Measurements from ENCODE around the gene KRTCAP2.
A peak's percentile ranks its signal among the peaks of the same experiment; 100 is the strongest.
"Not testable (repeated sequence)": the region's sequence is repeated elsewhere in the genome, so short reads cannot be mapped to it uniquely, and the experiment has no call there.

The KRTCAP2 gene

DNA sequence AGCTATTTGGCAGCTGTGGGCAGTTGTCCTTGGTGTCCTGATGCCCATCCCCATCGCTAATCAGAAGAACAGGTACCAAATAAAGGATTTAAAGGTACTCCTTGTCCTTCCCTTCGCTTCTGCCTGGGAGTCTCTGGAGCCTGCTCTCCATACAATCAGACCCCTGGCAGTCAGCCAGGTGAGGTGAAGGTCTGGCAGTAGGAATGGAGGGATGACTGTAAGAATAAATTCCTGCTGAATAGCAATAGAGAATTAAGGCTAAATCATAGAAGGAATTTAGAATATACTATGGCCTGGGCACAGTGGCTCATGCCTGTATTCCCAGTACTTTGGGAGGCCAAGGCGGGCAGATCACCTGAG lies 25.4 kb upstream of the KRTCAP2 start:
- no peak for DNase-seq

DNA sequence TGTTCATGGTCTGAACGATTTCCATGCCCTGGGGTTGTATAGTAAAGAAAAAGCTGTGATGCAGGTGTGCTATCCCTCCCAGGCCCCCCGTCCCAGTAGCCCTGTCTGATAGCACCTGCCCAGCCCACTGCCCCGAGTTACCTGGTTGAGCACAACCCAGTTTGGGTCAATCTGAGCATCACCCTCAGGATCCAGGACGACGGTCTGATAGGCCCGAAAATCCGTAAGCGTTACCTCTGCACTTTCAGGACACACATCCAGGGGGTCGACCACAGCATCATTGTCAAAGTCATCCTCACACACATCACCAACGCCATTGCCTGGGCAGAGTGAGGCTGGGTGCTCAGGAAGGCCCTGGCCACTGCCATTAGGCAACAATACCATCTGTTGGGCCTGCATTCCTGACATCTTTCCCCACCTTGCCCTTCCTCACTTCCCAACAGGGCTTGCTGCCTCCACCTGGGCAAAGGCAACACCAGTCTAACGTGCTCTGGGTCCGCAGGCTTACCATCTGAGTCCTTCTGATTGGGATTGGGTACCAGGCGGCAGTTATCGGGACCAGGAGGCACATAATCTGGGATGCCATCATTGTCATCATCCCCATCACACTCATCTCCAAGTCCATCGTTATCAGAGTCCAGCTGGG lies 24.9 kb upstream of the KRTCAP2 start:
- DNase-seq: no peak

DNA sequence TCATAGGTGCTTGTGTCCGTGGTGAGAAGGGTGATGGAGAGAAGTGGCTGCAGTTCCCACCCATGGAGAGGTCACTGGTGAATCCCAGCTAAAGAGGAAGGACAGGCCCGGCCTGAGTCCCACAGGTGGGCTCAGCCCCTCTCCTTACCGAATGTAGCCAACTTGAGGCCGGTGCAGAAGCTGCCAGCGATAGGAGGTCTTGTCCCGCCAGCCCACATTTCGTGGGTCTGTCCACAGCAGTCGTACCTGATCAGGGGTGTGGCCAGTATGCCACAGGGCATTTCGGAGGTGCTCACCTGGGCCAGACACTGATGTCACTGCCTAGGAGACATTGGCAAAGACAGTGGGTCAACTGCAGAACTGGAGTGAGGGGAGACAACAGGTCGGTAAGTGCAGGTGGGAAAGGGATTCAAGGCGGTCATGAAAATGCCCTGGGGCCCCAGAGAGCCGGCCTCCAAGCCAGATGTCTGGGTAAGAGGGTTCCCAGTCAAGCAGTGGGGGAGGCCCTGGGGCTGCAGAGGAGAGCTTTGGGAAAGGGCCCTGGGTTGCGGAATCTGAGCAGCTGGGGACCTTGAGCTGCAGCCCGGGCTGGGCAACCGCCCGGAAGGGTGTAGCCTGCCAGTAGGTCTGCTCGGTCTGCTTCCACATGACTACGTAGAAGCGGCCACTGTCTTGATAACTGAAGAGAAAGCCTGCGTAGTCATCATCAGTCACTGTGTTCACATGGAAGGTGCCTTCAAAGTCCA lies 24.0 kb upstream of the KRTCAP2 start:
- DNase-seq: no peak

DNA sequence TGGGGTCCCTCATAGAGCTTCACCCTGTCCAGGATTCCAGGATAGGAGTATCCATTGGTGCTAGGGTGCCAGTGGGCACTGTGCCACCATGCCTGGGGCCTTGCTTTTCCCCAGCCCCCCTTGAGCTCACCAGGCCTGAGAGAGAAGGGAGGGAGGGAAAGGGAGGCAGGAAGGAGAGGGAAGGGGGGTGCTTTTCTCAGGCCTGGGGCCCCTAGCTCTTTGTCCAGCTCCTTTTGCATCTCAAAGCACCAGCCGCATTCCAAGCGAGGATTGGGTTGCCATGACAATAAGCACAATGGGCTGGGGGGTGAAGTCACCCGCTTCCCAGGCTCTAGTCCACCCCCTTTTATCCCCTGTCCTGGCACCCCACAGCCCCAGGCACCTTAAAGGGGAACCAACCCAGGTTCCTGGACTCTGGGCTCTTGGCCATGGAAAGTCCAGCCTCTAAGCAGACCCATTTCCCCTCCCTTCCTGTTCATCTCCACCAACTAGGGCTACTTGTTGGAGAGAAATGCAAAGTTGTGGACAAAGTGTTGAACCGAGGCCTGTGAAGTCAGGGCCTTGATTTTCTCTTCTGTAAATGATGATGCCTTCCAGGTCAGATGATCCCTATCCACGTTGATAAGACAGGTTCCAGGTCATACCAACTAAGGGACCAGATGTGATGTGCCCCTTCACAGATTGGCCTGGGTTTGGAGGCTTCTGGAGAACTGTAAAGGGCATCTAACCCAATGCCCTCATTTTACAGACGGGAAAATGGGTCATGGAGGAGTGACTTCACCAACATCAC lies 23.2 kb upstream of the KRTCAP2 start:
- peak; percentile 79 for DNase-seq

DNA sequence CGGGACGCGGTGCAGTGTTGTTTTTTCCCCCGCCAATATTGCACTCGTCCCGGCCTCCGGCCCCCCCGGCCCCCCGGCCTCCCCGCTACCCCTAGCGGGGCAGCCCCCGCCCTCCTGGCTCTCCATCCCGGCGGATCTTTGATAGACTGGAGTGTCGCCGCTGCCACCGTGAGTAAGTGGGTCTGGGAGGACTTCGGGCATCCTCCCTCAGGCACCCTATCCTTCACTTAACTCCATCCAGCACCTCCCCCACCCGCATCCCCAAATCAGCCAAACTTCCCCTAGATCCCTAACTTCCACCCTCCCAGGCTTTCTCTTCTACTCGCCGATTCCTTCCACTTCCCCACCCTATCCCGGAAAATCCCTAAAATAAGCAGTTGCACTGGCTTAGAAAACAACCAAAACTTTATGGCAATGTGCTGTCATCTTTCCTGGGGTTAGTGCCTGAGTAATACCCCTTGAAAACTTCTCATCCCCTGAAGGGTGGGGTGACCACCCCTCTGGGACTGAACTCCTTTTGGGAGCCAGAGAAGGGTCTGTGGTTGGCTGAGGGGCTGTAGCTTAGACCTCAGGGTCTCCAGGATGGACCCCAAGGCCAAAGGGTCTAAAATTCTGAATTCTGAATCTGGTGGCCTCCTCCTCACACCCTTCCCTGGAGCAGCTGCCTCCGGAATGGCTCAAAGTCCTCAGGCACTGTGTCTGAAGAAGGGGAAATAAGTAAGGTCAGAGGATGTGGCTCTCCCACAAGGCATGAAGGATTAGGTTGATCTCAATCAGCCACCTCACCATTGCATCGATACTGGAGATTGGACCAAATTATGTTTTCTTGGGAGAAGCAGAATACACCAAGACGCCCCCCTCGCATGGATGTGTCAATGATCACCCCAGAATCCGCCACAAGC lies 22.3 kb upstream of the KRTCAP2 start:
- no peak for DNase-seq

DNA sequence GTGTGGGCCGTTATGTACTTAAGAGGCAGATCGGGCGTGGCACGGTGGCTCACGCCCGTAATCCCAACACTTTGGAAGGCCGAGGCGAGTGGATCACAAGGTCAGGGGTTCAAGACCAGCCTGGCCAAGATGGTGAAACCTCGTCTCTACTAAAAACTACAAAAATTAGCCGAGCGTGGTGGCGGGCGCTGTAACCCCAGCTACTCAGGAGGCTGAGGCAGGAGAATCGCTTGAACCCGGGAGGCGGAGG lies 20.8 kb upstream of the KRTCAP2 start:
- not testable (repeated sequence) for DNase-seq

DNA sequence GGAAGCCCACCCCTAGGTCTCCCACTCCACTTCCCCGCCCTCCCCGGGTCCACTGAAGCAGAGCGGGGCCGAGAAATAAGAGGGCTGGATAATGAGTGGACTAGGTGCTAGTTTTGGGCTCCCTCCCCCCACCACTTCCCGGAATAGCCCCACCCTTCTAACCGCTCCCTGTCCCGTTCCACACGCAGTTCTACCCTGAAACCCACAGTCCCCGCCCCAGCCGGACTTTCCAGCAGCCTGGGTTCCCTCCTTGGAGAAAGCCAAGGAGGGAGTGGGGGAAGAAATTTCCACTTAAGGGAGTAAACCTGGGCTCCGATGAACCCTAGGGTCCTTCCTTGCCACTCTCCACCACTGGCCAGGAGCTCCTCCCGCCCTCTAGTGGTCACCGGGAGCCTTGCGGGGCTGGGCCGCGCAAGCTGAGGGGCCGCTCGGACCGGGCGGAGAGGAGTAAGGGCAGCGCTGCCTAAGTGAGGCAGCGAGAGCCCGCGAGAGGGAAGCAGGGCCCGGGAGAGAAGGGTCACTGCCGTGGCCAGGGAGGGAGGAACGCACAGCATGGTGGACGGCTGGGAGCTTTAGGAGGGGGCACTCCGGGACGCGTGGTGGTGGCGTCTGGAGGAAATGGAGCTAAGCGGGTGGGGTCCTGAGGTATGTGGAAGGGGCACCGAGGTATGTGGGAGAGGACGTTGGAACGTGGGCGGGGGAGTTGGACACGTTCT lies 20.3 kb upstream of the KRTCAP2 start:
- peak; percentile 96 for DNase-seq

DNA sequence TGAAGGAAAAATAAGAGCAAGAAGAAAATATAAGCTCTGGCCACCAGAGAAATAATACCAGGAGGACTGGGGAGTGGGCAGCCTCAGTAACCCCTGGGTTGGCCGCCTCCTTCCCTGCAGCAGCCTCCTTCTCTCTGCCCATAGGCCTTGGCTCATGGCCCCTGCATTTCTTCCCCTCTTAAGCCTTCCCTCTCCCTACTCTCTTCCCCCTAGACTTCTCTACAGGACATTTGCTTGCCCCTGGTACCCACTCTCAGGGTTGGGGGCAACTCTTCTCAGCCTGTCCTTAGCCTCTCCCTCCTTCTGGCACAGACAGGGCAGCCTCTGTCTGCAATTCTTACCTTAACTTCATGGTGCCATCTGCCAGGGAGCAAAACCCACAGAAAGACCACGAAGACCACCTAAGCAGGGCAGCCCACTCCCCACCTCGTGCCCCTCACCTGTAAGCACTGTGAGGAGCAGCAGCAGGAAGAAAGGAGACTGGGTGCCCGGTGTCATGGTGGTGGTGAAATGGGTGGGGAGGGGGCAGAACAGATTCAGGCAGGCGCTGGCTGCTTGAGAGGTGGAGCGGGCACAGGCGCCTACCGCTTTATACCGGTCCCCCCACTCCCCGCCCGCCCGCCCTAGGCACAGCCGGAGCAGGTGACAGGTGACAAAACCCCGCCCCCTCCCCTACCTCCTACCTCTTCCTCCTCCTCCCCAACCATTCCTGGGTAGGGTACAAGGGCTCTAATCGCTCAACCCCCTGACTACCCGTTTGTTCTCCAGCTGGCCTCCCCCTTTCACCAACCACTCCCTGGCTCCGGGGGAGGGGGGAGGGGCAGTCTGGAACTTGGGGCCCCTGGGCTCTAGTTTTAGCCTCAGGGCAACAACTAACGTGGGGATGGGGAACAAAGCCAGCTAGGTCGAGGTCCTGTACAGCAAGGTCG lies 19.5 kb upstream of the KRTCAP2 start:
- DNase-seq: no peak

DNA sequence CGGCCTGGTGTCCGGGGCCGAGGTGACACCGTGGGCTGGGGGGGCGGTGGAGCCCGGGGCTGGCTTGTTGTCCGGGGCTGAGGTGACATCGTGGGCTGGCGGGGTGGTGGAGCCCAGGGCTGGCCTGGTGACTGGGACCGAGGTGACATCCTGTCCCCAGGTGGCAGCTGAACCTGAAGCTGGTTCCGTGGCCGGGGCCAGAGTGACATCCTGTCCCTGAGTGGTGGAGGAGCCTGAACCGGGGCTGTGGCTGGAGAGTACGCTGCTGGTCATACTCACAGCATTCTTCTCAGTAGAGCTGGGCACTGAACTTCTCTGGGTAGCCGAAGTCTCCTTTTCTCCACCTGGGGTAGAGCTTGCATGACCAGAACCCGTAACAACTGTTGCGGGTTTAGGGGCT lies 18.8 kb upstream of the KRTCAP2 start:
- DNase-seq: no peak

DNA sequence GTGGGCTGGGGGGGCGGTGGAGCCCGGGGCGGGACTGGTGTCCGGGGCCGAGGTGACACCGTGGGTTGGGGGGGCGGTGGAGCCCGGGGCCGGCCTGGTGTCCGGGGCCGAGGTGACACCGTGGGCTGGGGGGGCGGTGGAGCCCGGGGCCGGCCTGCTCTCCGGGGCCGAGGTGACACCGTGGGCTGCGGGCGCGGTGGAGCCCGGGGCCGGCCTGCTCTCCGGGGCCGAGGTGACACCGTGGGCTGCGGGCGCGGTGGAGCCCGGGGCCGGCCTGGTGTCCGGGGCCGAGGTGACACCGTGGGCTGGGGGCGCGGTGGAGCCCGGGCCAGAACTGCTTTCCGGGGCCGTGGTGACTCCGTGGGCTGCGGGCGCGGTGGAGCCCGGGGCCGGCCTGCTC lies 16.8 kb upstream of the KRTCAP2 start:
- DNase-seq: not testable (repeated sequence)

DNA sequence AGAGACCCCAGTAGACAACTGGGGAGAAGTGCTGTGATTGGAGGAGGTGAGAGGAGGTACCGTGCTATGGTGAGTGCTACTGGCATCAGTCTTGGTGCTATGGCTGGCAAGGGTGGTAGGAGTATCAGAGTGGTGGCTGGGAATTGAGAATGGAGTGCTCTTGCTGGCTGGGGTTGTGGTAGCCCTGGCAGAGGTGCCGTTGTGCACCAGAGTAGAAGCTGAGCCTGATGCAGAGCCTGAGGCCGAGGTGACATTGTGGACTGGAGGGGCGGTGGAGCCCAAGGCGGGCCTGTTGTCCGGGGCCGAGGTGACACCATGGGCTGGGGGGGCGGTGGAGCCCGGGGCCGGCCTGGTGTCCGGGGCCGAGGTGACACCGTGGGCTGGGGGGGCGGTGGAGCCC lies 15.2 kb upstream of the KRTCAP2 start:
- no peak for DNase-seq

DNA sequence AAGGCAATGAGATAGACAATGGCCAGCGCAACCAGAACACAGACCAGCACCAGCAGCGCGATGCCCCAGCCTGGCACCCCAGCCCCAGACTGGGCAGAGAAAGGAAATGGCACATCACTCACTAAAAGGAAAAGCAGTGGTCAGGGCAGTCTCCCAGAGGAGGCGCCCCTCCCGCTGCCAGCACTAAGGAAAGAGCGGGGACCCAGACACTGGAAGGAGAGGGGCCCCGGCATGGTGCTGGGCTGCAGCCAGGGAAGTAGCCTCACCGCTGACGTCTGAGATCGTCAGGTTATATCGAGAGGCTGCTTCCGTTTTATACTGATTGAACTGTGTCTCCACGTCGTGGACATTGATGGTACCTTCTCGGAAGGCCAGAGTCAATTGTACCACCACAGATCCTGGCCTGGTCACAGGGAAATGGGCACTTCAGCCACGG lies 14.4 kb upstream of the KRTCAP2 start:
- no peak for DNase-seq

DNA sequence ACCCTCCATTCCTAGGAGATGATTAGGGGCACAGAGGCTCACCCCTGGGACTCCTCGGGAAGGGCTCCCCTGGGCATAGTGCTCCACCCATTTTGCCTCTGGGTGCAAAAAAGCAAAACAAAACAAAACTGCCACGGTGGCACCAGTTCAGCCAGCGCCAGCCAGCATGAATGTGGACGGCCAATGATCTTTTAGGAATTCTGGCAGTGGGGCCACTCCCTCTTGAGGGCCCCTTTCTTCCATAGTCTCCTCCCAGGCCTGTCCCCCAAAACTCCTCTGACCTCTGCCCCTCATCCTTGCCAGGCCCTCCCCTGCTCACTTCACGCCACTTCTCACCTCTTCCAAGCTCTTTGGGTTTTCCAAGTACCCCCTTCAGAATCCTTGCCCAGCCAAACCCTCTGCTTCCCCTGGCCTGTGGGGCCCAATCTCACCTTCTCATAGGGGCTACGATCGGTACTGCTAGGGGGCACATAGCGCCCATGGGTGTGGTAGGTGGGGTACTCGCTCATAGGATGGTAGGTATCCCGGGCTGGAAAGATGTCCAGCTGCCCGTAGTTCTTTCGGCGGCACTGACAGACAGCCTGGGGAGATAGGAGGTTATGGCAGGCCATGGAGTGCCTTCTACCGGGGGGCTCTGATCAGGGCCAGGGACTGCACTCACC lies 13.8 kb upstream of the KRTCAP2 start:
- DNase-seq: no peak

DNA sequence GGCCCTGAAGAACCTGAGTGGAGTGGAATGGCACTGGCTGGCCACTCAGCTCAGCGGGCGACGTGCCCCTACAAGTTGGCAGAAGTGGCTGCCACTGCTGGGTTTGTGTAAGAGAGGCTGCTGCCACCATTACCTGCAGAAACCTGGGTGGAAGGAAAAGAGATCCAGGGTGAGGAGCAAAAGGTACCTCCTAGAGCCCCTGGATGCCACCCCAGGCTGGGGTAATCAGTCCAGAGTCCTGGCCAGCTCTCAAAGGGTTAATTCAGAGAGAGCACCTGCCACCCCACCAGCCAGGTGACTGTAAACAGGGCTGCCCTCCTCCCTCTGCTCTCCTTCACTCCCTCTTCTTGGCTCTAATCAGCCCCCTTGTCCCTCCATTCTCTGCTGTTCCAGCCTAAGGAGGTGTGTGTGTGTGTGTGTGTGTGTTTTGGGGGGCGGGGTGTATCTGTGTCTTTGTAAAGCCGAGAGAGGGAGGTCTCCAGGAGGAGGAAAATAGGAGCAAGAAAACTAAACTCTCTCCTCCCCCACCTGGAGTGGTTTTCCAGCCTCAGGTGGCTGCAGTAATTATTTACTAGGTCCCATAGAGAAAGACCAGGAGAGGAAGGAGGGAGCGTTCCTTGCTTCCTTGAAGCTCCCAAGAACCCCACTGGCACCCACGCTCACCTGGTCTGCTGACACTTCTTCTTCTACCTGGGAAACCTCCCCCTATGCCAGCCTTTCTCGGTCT lies 13.1 kb upstream of the KRTCAP2 start:
- no peak for DNase-seq

DNA sequence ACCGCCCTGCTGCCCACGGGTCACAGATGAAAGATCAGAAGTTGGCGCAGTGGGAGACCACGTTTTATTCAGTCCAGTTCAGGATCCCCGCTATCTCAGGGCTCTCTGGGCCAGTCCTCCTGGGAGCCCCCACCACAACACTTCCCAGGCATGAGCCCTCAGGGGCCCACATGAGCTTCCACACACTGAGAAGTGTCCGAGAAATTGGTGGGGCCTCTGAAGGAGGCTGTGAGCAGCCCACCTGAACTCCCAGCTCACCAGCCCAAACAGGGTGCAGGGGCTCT lies 12.6 kb upstream of the KRTCAP2 start:
- DNase-seq: no peak

DNA sequence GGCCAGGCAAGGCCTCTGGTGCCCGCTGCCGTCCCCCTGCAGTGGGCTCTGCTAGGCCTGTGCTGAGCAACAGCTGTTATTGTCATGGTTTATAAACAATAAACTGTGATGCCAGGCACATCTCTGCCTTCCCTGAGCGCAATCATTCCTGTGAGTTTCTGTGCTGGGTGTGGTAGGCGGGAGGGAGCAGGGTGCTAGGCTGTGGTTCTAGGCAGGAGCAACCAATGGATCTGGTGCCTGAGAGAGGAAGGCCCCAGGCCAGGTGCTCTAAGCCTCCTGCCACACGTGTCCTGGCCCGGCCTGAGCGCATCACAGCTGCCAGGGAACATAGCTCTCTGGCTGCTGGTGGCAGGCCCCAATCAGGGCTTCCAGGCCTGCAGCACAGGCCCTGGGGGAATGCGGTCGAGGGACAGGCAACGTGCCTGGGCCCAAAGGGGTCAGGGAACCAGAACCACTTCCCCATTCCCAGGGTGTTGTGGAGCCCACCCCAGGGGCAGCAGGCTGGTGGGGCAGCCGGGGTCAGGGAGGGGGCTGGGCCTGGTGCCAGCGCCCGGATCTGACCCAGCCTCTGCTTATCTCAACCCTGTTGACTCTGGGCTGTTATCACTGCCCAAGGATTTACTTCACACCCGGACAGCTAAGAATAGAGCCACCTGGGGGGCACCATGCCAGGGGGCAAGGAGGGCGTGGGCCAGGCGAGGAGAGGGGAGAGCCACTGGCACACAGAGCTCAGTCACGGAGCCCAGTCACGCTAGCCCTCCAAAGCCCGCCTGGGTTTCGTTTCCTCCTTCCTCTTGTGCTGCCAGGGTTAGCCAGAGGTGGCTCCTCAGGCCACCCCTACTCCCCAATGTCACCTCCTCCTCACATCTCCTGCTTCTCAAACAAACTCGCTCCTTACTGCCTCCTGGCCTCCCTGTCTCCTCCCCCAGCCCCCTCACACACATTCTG lies 12.0 kb upstream of the KRTCAP2 start:
- no peak for DNase-seq

DNA sequence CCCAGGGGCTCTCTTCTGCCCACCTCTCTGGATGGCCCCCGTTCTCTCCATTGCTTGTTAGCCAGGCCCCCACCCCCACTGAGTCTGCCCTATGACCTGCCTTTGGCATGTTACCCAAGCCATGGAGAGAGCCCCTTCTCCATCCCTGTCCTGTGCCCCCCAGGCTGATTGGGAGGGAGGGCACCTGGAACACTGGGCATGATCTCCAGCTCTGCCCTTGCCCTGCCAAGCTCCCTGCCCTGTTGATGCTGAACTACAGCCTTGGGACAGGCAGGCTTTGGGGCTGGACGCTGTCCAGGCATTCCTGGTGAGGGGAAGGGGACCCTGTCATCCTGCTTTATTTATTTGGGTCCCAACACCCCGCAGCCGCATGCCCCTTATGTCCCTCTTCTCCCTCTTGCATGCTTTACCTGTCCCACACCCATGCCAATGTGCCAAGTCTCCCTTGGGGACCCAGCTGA lies 11.3 kb upstream of the KRTCAP2 start:
- DNase-seq: no peak

DNA sequence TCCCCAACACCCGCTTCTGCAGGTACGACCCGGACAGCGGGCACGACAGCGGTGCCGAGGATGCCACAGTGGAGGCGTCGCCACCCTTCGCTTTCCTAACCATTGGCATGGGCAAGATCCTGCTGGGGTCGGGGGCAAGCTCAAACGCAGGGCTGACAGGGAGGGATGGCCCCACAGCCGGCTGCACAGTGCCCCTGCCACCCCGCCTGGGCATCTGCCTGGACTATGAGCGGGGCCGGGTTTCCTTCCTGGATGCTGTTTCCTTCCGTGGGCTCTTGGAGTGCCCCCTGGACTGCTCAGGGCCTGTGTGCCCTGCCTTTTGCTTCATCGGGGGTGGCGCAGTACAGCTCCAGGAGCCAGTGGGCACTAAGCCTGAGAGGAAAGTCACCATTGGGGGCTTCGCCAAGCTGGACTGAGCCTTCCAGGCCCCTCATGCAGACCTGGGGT lies 10.7 kb upstream of the KRTCAP2 start:
- no peak for DNase-seq

DNA sequence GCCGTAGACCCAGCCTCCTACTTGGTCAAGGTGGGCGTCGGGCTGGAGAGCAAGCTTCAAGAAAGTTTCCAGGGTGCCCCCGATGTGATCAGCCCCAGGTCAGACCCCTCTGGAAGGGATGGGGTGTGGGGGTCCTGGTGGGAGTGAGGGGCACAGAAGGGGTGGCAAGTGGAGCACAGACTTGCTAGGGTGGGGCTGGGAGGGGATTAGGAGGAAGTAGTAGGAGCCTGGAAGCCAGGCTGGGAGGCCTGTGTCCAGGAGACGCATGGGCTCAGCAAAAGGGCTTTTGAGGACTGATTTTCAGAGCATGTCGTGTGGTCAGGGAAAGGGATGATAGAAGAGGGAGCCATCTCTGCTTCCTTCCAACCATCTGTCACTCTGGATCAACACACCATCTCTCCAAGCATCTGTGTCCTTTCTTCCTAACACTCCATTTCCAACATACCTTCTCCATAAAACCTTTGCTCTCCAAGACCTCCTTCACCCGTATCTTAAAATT lies 9.0 kb upstream of the KRTCAP2 start:
- DNase-seq: no peak
